GM19099 (cell line): Measurements from ENCODE around the gene LORICRIN.

ENCODE experiments used
- POLR2A ChIP-seq: IDR thresholded peaks from 3 replicates; pipeline ENCODE4 v1.6.1; 2011; ENCODE audit warnings: low read depth; ENCODE audit not compliant: insufficient read length; ENCODE audit errors: extremely low read depth

Gene LORICRIN

GRCh38 chr1:153272186-153272585, 12.7 kb downstream of the LORICRIN start:
- TF ChIP-seq POLR2A: no peak

- no peak for TF ChIP-seq POLR2A
Measured at GRCh38 chr1:153277852-153278251, 18.4 kb downstream of the LORICRIN start.

DNA sequence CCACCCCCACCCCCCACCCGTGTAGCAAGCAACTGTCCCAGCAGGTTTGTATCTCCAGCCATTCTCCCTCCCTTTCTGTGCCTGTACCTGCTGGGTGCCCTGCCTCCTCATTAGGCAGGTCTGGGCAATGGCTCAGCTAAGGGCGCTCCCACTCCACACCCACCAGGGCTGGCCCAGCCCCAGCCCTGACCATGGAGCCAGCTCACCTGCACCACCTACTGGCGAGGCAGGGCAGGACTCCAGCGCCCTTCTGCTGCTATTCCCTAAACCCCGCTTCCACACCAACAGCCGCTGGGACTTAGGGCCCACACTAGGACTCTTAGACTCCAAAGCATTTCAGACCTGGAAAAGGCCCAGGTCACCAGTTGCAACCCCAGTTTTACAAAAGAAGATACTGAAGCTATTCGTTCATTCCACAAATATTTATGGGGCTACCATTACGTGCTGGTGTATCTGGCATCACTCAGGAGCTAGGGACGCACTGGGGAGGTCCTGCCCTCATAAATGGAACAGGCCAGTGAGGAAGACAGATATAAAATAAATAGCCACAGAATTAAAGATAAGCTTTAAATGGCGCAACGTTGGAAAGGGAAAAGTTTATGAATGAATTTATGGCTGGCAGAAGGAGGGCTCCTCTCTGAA, 29.3 kb downstream of the LORICRIN start:
- TF ChIP-seq POLR2A: no peak

DNA sequence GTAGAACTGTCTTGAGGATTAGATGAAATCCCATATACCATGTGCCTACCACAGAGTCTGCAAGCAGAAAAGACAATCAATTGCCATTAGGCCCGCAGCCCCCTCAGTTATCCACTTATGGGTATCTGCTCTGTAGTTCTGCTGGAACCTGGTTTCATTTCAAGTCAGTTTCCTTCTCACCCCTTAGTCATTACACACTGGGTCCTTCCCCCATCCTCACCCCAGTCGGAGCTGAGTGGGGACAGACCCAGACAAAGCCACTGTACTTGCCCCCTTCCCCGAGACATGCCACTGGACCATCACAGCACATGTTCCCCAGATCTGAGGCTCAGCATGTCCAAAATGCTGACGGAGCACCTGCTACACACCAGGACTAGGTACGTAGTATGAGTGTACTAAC, 32.0 kb downstream of the LORICRIN start:
- TF ChIP-seq POLR2A: no peak

- TF ChIP-seq POLR2A: no peak
Measured at GRCh38 chr1:153292185-153292584, 32.7 kb downstream of the LORICRIN start.

DNA sequence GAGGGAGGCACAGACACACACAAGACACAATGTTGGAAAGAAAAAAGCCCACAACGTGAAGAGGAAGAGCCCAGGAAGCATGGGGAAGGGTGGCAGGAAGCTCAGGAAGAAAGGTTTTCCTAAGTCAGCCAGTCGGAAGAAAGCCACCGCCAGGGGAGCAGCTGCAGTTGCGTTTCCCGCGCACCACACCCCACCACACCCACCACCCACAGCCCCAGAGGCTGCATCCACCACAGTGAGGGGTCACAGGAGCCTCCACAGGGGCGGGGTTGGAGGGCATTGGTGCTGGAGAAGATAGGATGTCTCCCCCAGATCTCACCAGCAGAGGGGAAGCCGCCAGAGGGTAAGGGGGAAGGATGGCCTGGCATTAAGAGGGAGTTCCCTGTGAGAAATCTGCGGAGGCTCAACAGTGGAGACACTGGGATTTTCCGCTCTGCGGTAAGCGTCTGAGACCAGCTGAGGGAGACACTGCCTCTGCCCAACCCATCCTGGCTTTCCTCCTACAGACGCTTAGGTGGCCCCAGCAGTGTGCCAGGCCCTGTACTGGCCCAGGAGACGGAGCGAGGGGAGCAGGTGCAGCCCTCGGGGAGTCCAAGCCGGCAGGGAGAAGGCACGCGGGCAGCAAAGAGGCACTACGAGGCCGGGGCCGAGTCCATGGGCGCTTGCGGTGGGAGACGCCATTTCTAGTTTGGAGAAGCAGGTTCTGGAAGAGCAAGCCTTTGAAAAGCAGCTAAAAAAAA, 33.4 kb downstream of the LORICRIN start:
- TF ChIP-seq POLR2A: no peak

- TF ChIP-seq POLR2A: no peak
Measured at GRCh38 chr1:153293480-153293775, 33.9 kb downstream of the LORICRIN start.

DNA sequence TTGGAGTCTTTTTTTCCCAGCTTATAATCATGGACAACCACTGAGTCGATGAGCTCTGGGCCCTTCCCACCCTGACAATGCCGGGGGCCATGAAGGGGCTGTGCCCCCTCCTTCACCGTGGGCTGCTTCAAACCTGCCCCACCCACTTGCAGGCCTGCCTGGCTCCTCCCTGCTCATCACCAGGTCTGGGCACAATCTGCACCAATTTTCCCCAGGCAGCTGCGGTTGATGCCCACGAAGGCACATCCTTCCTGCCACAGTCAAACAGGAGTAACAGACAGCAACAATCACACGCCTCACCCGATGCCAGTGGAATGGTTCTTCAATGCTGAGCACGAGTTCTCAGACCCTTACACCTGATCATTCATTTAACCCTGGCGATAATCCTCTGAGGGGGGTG, 34.4 kb downstream of the LORICRIN start:
- no peak for TF ChIP-seq POLR2A

DNA sequence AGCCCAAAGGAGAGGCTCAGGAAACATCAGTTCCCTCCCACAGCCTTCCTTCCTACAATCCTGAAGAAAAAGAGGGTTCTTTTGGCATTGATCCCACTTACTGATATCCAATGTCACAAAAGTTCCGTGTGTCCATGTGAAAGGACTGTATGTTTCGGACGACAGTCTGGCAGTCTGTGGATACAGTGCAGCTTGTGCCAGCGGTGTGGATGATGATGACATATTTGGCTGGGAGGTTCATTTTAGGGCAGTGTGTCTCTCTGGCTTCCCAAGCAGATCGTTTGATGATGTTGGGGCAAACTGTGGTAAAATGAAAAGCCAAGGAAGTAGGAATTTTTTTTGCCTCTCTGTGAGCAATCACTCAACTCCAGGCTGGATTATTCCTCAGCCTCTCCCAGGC, 42.8 kb downstream of the LORICRIN start:
- TF ChIP-seq POLR2A: no peak

DNA sequence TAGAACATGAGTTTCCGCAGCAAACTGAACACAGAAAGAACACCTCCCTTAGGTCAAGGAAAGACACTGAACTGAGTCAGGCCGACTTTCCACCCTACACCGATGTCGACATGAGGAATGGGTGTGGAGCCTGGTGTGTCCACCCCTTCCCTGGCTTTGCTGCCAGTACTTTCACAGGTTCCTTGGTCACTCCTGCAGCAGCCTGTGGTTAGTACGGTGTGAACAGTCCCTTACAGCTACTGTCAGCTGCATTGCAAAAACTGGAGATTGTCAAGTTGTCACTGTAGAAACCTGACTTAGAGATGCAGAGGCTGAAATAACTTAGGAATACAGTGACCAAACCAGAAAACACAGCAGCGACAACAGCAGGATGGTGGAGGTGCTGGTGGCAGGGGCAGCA, 46.2 kb downstream of the LORICRIN start:
- no peak for TF ChIP-seq POLR2A

DNA sequence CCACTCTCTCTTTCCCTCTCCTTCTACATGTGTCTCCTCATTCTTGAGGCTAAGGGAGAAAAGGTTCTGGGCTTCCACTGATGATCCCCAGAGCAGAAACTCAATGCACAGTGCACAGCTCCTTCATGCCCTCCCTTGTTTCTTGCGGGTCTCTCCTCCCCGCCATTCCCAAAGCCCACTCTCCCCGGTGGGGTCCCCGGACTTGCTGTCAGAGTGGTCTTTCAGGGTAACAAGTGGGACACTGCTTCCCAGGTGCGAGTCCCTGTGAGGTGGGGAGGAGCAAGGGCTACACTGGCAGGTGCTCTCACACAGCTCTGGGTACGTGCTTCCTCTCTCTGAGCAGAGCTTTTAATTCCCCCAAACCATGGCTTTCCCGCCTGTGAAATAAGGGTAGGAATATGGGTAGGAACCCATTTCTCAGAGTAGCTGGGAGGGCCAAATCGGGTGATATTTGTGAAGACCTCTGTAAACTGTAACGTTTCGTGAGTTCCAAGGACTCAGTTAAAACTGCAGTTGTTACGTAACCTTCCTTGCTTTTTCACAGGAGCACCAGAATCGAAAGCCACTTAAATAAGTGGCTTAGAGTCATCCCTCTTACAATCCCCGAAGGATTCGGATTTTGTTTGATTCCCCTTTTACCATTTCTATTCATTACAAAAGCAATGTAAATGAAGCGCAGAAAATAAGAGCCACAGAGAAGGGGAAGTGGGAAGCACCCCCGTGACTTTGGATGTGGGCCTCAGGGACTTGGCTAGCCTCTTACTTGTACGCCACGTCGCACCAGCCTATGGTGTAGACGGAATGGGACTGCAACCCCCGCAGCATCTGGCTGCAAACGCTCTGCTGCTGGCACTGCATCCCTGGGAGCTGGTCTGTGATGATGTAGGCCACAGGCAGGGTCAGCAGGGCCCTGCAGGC, 47.1 kb downstream of the LORICRIN start:
- no peak for TF ChIP-seq POLR2A

- TF ChIP-seq POLR2A: no peak
Measured at GRCh38 chr1:153307221-153307600, 47.7 kb downstream of the LORICRIN start.

DNA sequence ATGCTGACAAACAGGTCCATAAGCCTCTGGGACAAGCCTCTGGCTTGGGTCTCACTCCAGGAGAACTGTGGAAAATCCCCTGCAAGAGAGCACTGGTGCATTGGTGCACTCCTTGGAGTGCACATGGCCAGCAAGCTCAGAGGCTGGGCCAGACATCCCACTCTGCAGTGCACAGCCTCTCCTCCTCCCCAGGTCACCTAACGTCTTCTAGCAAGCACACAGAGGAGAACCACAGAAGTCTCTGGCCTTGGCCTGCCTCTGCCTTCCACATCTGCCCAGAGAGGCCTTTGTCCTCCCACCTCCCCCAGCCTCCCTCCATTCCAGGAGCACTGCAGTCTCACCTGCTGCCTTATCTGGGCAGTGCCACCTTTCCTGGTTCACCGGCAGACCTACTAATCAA, 49.1 kb downstream of the LORICRIN start:
- no peak for TF ChIP-seq POLR2A

GRCh38 chr1:153309441-153309840, 50.0 kb downstream of the LORICRIN start:
- no peak for TF ChIP-seq POLR2A

- TF ChIP-seq POLR2A: no peak
Measured at GRCh38 chr1:153310526-153310925, 51.0 kb downstream of the LORICRIN start.
